ENCODE results near the gene RPLP1. TPM values are rescaled to one million over a fixed set of nuclear protein-coding genes. Genes with fewer than 3 reads are reported as not detected.
A peak's percentile ranks its signal among the peaks of the same experiment; 100 is the strongest.

RPLP1 gene
- total RNA-seq, 1 donor from 2014 or later = 1,296 TPM

DNA sequence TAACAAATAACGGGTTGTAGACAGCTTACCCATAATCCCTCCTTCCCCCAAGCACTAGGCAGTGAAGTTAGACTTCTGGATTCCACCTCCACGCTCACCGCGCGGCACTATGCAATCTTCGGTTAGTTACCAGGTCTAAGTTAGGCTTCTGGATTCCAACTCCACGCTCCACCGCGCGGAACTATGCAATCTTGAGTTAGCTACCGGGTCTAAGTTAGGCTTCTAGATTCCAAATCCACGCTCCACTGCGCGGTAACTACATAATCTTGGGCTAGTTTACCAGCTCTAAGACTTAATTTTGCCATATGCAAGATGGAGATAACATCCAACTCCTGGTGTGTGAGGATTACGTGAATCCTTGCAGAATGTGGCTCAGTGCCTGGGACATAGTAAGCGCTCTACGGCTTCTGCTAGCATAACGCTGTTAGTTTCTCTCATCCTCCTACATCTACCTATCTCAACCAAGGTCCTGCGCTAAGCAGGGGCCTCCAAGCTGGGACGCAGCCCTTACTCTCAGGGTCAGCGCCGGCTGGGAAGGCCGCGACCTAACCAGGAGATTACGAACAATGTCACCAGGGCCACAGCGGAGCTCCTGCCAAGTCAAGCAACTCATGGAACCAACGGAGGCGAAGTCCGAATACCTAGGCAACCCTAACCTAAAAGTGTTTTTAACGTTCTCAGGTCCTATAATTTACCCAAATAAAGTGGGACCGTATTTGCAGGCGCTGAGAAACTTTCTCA lies 497 bp upstream of the RPLP1 start:
- Mint-ChIP-seq H3K27ac (peak overlapping the region; percentile 99), H3K36me3 (peaks cover 13% of the 10 kb centered on the region), H3K9me3 (no peaks in the 10 kb centered on the region), H3K4me1 (peaks cover 31% of the 10 kb centered on the region), H3K4me3 (peak overlapping the region; percentile 92), H3K27me3 (ENCODE audit: low read depth) (no peaks in the 10 kb centered on the region)
- TF ChIP-seq, protein P1, sequence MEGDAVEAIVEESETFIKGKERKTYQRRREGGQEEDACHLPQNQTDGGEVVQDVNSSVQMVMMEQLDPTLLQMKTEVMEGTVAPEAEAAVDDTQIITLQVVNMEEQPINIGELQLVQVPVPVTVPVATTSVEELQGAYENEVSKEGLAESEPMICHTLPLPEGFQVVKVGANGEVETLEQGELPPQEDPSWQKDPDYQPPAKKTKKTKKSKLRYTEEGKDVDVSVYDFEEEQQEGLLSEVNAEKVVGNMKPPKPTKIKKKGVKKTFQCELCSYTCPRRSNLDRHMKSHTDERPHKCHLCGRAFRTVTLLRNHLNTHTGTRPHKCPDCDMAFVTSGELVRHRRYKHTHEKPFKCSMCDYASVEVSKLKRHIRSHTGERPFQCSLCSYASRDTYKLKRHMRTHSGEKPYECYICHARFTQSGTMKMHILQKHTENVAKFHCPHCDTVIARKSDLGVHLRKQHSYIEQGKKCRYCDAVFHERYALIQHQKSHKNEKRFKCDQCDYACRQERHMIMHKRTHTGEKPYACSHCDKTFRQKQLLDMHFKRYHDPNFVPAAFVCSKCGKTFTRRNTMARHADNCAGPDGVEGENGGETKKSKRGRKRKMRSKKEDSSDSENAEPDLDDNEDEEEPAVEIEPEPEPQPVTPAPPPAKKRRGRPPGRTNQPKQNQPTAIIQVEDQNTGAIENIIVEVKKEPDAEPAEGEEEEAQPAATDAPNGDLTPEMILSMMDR (IDR thresholded peaks at IDR 0.05; ENCODE audit: unreplicated experiment) = no peak
- no peak for DNase-seq (ENCODE audit: low spot score in 2 of 2, unreplicated experiment in 2 of 2)

- peaks cover 15% of the 10 kb centered on the region for H3K36me3 Mint-ChIP-seq
- DNase-seq (ENCODE audit: low spot score in 2 of 2, unreplicated experiment in 2 of 2) = no peak
- peaks cover 34% of the 10 kb centered on the region for H3K4me1 Mint-ChIP-seq
- no peaks in the 10 kb centered on the region for H3K27me3 Mint-ChIP-seq (ENCODE audit: low read depth)
- peak overlapping the region; percentile 47 for H3K27ac Mint-ChIP-seq
- peak overlapping the region; percentile 92 for H3K4me3 Mint-ChIP-seq
- TF ChIP-seq, protein P1 (IDR thresholded peaks at IDR 0.05; ENCODE audit: unreplicated experiment) = no peak
- no peaks in the 10 kb centered on the region for H3K9me3 Mint-ChIP-seq
These were observed 2.3 kb downstream of the RPLP1 start for GRCh38 chr15:69454953-69455352.

DNA sequence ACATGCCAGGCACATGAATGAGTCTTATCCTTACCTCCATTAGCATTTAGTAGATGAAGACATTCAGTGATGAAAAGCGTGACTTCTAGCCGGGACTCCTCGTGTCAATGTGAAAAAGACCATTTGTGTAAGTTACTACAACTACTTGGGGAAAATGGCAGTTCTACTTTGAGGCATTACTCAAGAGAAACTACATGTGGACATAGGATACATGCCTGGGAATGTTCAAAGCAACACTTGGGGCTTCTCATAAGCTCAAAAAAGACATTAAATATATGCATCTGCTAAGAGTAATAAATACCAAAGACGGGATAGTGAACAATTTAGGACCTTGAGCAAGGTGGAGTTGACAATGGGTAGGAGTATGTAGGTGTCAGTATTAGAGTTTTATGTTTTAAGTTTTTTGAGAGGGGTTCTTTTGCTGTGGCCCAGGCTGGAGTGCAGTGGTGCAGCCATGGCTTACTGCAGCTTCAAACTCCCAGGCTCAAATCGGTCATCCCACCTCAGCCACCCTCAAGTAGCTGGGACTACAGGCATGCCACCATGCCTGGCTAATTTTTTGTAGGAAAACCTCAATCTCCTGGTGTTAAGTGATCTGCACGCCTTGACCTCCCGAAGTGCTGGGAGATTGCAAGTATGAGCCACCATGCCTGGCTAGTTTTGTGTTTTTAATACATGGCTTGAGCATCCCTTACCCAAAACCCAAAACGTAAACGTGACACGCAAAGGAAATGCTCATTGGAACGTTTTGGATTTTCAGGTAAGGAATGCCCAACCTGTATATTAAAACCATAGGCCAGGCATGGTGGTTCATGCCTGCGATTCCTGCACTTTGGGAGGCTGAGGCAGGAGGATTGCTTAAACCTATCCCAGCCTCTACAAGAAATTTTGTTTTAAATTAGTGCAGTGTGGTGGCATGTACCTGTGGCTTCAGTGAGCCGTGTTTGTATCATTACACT lies 3.9 kb downstream of the RPLP1 start:
- Mint-ChIP-seq H3K4me1 (peaks cover 37% of the 10 kb centered on the region), H3K27me3 (ENCODE audit: low read depth) (no peaks in the 10 kb centered on the region), H3K36me3 (peaks cover 15% of the 10 kb centered on the region), H3K9me3 (no peaks in the 10 kb centered on the region), H3K27ac (no peak overlapping the region), H3K4me3 (no peak overlapping the region)
- no peak for DNase-seq (ENCODE audit: low spot score in 2 of 2, unreplicated experiment in 2 of 2)
- TF ChIP-seq, protein P1 (IDR thresholded peaks at IDR 0.05; ENCODE audit: unreplicated experiment) = no peak

GRCh38 chr15:69457304-69458280 lies 5.0 kb downstream of the RPLP1 start:
- TF ChIP-seq, protein P1 (IDR thresholded peaks at IDR 0.05; ENCODE audit: unreplicated experiment) = no peak
- Mint-ChIP-seq H3K27me3 (ENCODE audit: low read depth) (no peaks in the 10 kb centered on the region), H3K4me3 (no peak overlapping the region), H3K36me3 (peaks cover 15% of the 10 kb centered on the region), H3K27ac (peak overlapping the region; percentile 11), H3K4me1 (peaks cover 33% of the 10 kb centered on the region), H3K9me3 (no peaks in the 10 kb centered on the region)
- DNase-seq (ENCODE audit: low spot score in 2 of 2, unreplicated experiment in 2 of 2) = no peak

GRCh38 chr15:69459066-69459465 lies 6.4 kb downstream of the RPLP1 start:
- H3K36me3 Mint-ChIP-seq = peaks cover 15% of the 10 kb centered on the region
- no peak overlapping the region for H3K4me3 Mint-ChIP-seq
- H3K4me1 Mint-ChIP-seq = peaks cover 34% of the 10 kb centered on the region
- H3K9me3 Mint-ChIP-seq = no peaks in the 10 kb centered on the region
- DNase-seq (ENCODE audit: low spot score in 2 of 2, unreplicated experiment in 2 of 2) = no peak
- TF ChIP-seq, protein P1 (IDR thresholded peaks at IDR 0.05; ENCODE audit: unreplicated experiment) = no peak
- H3K27ac Mint-ChIP-seq = no peak overlapping the region
- no peaks in the 10 kb centered on the region for H3K27me3 Mint-ChIP-seq (ENCODE audit: low read depth)
